ENCODE results near the gene HELZ2.
"Not testable (repeated sequence)": the region's sequence is repeated elsewhere in the genome, so short reads cannot be mapped to it uniquely, and the experiment has no call there.

HELZ2 gene, protein sequence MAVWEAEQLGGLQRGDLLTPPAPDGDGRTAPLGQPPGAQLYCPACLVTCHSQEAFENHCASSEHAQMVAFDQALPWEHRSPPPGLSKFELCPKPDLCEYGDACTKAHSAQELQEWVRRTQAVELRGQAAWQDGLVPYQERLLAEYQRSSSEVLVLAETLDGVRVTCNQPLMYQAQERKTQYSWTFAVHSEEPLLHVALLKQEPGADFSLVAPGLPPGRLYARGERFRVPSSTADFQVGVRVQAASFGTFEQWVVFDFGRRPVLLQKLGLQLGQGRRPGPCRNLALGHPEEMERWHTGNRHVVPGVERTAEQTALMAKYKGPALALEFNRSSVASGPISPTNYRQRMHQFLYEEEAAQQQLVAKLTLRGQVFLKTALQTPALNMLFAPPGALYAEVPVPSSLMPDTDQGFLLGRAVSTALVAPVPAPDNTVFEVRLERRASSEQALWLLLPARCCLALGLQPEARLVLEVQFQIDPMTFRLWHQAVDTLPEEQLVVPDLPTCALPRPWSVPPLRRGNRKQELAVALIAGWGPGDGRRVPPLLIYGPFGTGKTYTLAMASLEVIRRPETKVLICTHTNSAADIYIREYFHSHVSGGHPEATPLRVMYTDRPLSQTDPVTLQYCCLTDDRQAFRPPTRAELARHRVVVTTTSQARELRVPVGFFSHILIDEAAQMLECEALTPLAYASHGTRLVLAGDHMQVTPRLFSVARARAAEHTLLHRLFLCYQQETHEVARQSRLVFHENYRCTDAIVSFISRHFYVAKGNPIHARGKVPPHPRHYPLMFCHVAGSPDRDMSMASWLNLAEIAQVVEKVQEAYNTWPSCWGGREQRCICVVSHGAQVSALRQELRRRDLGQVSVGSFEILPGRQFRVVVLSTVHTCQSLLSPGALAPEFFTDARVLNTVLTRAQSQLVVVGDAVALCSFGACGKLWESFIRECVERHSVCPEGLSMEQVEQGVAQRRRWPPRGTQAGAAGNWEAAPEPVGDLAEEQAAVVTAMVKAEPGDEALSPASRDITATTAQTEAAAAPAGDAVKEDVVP (N-terminal part only)

DNA sequence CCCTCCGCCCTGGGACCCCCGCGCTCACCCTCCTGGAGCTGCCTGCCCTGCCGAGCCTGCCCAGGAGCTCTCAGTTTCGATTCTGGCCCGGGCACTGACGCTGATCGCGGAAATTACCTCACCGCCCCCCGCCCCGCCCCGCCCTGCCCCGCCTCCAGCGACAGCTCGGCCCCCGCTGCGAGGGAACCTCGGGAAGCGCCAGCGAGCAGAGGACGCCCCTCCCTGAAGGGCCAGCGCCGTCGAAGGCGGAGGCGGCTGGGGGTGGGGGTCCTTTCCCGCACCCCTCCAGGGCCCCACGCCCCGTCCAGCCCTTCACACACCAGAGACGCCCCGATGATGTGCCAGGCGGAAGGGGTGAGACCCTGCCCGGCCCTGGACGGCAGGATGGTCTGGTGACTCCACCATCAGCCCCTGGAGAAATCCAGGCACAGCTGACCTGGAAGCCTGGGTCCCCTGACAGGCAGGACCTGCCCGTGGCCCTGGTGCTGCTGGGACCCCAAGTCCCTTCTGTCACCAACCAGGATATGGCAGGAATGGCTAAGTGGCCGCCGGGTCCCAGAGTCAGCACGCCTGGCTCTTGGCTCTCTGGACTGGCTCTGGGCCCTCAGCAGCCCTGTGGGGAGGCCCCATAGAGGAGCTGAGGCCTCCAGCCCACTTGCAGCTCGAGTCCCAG lies at the start of gene HELZ2:
TSS of gene HELZ2 (minus strand) at position 84 of the 673 bp plus-strand sequence. CDS start 1,854 bp downstream, outside the sequence.
- no peak for DNase-seq (ENCODE audit: low read depth in 2 of 2)

DNA sequence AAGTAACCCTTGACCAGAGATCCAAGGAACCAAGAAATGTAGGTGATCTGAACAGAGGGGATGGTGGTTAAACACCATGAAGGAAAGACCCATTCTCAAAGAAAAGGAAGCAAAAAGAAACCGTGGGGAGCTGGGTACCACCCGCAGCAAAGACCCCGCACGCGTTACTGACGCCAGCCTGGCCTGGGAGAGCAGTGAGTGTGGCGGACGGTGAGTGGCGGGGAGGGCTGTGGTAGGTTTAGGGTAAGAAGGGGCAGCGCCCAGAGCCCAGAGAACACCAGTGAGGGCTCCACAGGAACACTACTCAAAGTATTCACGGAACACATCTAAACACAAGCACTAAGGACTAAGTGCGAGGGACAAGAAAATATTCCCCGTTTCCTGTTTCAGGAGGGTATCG lies 48.7 kb upstream of the HELZ2 start:
- DNase-seq (ENCODE audit: low read depth in 2 of 2) = no peak

DNA sequence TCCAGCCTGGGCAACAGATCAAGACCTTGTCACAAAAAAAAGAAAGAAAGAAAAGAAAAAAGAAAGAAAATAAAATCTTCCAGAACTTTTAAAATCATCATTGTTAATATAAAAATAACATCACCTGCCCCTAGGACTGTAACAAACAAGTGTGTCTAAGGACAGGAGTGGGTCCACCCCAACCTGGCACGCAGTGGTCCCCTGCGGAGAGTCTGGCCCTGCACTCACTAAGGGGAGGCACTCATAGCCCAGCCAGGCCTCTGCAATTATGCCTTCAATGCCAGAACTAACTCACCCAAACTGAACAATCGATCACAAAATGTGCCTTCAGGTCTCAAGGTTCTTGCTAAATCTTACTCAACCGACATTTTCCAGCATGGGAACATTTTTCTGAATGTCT lies 48.1 kb upstream of the HELZ2 start:
- DNase-seq (ENCODE audit: low read depth in 2 of 2) = no peak

DNA sequence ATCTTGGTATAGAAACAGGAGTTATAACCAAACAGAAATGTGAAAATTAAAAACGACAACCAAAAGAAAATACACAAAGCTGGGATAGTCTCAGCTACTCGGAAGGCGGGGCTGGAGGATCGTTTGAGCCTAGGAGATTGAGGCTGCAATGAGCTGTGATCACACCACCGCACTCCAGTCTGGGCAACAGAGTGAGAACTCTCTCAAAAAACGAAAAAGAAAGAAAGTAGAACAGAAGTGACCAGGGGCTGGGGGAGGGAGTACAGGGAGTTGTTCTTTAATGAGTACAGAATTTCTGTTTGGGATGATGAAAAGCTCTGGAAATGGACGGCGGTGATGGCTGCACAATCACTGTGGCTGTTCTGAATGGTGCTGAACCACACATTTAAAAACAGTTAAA lies 47.0 kb upstream of the HELZ2 start:
- DNase-seq (ENCODE audit: low read depth in 2 of 2) = no peak

DNA sequence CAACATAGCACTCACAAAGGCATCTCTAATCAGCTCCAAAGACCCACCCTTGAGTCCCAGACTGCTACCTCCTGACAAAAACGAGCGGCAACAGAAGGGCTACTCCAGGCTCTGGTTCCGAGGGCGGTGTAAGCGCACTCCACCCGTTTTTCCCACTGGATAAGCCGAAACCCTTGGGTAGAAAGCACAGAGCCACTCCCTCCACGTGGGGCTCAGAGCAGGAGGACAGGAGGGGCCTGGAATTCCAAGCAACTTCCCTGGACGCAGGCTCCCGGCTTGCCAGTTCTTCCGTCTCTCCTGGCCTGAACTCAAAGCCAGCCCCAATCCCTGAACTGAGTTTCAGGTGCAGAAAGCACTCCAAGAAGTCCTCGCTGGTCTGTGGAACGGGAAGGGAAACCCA lies 45.5 kb upstream of the HELZ2 start:
- DNase-seq (ENCODE audit: low read depth in 2 of 2) = no peak

DNA sequence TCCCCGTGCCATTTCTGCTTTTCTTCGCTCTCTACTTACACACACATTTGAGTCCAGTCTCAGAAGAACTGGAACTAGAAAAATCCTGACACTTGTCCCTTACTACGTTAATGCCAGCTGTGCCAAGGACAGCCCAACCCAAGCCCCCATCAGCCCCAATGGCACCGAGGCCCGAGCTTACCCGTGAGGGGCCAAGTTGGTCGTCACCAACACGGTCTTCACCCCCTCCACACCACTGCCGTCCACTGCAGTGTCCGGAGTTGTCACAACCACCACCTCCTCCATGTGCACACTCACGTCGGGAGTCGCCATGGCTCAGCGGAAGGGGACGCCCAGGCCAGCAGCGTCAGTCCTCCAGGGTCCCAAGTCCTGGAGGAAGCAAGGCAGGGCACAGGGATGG lies 45.0 kb upstream of the HELZ2 start:
- DNase-seq (ENCODE audit: low read depth in 2 of 2) = no peak

DNA sequence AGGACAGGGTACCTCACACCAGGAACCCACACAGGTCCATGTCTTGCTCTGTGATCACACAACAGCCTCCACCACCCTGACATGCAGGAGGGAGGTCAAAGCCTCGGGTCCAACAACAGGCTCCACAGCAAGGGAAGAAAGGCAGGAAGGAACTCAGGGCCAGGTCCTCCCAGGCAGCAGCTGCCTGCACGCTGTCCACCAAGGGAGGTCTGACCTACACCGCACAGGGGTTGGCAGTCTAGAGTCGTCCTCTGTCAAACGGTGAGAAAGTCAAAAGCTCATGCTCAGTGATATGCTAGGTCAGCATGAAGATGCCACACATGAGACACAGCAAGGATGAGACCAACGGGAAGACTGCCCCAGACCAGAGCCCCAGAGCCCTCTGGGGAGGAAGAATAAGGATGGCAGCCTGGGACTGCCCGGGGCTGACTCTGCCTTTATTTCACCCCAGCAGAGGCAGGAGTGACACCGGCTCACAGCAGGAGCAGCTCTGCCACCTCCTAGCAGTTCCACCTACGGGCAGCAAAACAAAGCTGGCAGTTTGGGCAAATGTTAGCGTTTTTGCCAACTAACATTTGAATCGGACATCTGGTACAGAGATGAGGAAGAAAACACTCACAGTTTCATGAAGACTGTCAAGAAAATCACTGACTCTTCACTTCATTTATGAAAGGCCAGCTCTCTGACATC lies 44.4 kb upstream of the HELZ2 start:
- DNase-seq (ENCODE audit: low read depth in 2 of 2) = no peak

DNA sequence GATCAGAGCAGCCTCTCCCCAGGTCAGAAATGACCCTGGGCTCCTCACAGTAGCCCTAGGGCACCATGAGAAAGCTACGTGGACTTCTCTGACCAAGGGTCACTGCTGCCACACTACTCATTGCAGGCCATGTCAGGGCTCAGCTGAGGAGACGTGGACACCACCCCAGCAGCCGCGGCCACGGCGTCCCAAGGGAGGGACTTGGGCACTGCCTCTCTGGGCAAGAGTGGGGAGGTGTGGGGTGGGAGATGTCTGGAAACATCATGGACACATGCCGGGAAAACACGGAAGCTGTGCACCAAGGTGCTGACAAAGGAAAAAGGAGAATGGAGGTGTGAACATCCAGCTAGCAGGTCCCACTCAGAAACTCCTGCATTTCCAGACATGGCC lies 43.8 kb upstream of the HELZ2 start:
- no peak for DNase-seq (ENCODE audit: low read depth in 2 of 2)

DNA sequence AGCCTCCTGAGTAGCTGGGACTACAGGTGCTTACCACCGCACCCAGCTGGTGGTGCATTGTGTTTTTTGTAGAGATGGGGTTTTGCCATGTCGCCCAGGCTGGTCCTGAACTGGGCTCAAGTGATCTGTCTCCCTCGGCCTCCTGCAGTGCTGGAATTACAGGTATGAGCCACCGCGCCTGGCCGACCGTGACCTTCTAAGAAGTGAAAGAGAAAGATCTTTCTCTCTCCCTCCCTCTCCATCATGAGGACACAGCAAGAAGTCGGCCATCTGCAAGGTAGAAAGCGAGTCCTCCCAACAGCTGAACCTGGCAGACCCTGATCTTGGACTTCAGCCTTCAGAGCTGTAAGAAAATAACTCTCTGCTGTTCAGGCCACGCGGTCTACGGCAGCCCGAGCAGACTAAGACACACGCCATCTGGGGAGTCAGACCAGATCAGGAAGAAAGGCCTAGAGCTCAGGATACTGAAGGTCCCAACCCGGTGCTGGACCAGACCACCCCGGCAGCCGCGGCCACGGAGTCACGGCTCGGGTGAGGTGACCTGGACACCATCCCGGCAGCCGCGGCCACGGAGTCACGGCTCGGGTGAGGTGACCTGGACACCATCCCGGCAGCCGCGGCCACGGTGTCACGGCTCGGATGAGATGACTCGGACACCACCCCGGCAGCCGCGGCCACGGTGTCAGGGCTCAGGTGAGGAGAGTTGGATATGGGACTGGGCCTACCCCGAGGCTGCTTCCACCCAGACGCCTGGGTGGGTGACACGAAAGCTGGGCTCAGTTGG lies 43.2 kb upstream of the HELZ2 start:
- DNase-seq (ENCODE audit: low read depth in 2 of 2) = no peak

DNA sequence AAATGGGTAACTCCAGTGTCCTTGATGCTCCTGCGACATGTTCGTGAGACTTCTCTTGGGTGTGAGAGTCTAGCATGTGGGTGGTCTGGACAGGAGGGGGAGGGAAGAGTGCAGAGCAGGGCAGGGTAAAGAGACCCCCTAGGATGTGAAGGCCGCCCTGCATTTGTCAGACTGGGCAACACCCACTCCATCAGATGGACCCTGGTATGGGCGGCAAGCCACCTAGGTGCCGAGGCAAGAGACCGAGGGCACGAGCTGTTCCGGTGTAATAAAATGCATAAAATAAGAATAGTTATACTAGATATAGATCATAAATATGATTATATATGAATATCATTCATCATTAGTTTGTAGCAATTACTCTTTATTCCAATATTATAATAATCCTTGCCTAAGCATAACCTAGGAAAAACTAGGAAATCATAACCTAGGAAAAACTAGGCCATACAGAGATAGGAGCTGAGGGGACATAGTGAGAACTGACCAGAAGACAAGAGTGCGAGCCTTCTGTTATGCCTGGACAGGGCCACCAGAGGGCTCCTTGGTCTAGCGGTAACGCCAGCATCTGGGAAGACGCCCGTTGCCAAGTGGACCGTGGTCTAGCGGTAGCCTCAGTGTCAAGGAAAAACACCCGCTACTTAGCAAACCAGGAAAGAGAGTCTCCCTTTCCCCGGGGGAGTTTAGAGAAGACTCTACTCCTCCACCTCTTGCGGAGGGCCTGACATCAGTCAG lies 40.0 kb upstream of the HELZ2 start:
- not testable (repeated sequence) for DNase-seq (ENCODE audit: low read depth in 2 of 2)

DNA sequence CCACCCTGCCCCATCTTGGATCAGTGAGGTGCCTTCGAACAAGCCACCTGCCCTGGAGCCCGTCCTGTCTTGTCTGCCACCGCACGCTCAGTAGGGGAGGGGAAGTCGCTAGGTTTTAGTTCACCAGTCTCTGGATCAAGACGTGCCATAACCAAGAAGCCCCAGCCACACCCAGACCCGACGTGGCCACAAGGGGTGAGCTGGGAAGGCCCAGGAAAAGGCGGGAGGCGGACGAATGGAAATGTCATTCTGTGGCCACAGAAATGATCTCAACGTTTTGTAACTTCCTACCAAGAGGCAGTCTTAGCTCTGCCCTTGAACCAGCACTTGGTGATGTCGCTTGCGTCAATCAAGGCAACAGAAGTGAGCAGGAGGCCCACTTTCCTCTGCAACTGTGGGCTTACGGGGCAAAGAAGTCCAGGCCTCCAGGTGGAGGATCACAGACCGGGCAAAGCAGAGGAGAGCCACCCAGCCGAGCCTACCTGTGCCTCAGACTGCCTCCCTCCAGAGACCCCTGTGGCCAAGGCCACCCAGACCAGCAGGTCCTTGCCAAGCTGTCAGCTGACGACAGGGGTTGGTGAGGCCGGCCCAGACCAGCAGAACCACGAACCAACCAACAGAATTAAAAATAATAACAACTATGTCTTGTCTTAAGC lies 38.4 kb upstream of the HELZ2 start:
- no peak for DNase-seq (ENCODE audit: low read depth in 2 of 2)

DNA sequence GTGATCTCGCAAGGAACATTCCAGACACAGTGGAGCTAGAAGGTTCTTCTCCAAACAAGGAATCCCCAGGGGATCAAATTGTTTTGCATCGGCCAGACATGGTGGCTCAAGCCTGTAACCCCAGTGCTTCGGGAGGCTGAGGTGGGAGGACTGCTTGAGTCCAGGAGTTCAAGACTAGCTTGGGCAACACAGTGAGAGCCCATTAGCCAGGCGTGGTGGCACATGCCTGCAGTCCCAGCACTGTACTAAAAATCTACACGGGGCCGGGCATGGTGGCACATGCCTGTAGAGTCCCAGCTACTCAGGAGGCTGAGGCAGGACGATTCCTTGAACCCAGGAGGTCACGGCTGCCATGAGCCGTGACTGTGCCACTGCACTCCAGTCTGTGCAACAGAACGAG lies 37.6 kb upstream of the HELZ2 start:
- DNase-seq (ENCODE audit: low read depth in 2 of 2) = no peak

DNA sequence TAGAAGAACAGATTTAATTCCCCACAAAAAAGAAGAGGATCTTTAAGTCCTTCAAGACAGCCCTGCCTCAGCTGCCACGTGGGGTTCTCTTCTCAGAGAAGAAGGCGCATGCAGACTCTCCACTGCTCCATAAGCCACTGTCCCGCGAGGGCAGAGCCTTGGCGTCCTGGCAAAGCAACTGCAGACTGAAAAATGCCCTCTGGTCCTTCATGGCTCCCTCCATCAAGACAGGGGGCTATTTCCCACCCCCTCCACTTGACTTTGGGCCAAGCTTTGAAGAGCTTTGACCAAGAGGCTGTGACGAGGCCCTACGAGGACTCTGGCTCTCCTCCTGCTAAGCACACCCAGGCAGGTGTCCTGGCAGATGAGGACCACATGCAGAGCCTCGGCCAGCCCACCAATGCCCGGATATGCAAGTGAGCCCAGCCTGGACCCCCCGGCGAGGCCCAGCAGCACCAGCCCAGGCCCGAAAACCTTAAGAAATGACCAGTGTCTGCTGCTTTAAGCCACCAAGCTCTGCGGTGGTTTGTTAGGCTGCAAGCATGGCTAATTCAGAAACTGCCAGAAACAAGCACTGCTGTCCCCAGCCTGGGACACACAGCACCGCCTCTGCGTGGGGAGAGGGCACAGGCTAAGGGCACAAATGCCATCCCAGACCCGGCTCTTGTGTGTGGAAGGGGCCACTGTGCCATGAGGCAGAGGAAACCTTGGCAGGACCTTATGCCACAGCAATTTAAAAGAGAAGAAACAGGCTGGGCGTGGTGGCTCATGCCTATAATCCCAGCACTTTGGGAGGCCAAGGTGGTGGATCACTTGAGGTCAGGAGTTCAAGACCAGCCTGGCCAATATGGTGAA lies 36.8 kb upstream of the HELZ2 start:
- DNase-seq (ENCODE audit: low read depth in 2 of 2) = no peak

DNA sequence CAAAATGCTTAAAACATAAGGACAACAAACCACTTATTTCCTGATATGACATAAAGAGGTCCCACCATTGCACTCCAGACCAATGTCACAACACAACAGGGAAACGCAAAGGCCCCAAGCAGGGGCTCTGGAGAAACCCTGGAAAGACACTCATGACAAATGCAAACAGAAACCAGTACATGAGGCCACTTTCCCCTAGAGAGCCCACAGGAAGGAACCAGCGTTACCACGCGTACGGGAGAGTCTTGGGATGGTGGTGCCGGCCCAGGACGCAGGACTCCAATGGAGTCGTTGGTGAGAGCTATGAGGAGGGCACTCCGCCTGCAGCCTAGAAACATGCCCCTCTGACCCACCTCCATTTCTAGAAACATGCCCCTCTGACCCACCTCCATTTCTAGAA lies 32.6 kb upstream of the HELZ2 start:
- DNase-seq (ENCODE audit: low read depth in 2 of 2) = no peak

DNA sequence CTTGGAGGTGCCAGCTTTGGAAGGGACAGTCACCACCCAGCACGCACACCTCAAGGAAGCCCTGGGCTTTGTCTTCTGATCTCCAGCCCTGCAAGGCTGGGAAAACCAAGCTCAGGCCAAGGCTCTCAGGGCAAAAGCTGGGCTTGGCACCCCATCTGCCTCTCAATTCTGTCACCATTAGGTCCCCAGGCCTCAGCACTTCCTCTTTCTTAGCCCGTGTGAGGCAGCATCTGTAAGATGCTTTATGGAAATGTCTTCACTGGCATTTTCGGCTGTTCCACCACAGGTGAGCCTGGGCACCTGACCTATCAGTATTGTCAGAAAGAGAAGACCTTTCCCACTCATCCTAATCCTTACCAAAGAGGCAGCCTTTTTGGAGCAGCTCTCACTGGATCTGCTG lies 28.3 kb upstream of the HELZ2 start:
- DNase-seq (ENCODE audit: low read depth in 2 of 2) = no peak

DNA sequence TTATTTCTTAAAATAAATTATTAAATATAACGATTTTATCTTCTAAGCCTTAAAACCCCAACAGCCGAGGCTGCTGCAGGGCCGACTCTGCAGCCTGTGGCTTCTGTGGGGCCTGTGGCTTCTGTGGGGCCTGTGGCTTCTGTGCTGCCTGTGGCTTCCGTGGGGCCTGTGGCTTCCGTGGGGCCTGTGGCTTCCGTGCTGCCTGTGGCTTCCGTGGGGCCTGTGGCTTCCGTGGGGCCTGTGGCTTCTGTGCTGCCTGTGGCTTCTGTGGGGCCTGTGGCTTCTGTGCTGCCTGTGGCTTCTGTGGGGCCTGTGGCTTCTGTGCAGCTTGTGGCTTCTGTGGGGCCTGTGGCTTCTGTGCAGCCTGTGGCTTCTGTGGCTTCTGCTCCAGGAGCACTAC lies 27.6 kb upstream of the HELZ2 start:
- not testable (repeated sequence) for DNase-seq (ENCODE audit: low read depth in 2 of 2)

DNA sequence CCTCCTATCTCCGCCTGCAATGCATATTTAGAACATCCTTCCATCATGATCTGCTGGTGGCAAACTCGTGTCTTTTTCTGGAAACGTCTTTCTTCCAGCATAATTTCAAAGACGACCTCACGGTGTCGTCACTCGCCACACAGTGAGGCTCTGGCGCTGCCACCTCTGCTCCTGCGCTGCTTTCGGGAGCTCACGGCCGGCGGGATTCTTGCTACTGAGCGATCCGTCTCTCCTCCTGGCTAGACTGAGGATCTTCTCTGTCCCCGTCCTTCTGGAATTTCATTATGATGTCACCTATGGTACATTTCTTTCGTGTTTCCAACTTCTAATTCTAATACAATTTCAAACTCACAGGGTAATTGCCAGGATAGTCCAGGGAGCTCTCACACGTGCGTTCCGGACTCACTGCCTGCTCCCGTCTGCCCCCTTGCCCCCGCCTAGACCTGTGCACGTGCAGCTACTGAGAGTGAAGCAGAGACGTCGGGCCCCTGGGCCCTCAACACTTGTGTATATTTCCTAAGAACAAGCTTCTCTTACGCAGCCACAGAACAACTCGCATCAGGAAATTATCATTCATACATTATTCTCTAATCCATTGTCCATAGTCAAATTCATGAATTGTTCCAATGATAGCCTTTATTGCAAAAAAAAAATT lies 25.5 kb upstream of the HELZ2 start:
- DNase-seq (ENCODE audit: low read depth in 2 of 2) = no peak
